Activated naive CD4-positive, alpha-beta T cell treated with anti-CD3 and anti-CD28 coated beads, Interleukin-2, amount 50 U/mL, for 16 hours (primary cell): Measurements from ENCODE around the gene PLPP2.
"Not testable (repeated sequence)": the region's sequence is repeated elsewhere in the genome, so short reads cannot be mapped to it uniquely, and the experiment has no call there.

Experiments used
- DNase-seq: peaks from one replicate; pipeline ENCODE4 v3.0.0-alpha.2; 2020

PLPP2 gene

GRCh38 chr19:262125-262524 is 29.1 kb downstream of the PLPP2 start:
- DNase-seq, result no peak

DNA sequence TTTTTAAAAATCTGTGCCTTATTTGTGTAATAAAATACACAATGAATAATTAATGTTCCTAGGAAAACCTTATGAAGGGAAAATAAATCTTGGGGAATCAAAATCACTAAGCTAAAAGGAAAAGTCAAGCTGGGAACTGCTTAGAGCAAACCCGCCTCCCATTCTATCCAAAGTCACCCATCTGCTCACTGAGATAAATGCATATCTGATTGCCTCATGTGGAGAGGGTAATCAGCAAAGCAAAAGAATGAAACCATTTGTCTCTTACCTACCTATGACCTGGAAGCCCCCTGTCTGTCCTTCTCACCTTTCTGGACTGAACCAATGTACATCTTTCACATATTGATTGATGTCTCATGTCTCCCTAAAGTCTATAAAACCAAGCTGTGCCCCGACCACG is 34.4 kb downstream of the PLPP2 start:
- DNase-seq, result not testable (repeated sequence)

GRCh38 chr19:252421-253186 is 38.6 kb downstream of the PLPP2 start:
- DNase-seq, result not testable (repeated sequence)

DNA sequence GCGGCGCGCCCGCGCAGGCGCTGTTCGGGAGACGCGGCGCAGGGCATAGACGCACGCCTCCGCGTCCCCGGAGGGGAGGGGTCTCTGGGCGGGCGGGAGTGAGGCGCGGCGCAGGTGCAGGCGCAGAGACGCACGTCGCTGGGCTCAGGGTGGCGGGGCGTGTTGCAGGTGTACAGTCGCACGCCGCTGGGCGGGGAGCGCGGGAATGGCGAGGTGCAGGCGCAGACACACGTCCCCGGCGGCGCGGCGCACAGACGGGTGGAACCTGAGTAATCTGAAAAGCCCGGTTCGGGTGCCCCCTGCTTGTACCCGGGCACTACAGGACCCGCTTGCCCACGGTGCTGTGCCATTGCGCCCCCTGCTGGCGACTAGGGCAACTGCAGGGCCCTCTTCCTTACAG is 44.7 kb downstream of the PLPP2 start:
- no peak for DNase-seq

DNA sequence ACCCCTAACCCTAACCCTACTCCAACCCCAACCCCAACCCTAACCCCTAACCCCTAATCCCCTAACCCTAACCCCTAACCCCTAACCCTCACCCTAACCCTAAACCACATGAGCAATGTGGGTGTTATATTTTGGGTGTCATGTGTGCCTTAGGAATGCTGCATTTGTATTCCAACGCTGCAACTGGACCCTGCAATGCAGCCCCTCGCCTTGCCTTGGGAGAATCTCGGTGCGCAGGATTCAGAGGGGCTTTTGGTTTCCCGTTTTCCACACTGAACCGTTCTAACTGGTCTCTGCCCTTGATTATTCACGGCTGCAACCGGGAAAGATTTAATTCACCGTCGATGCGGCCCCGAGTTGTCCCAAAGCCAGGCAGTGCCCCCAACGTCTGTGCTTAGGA is 45.3 kb downstream of the PLPP2 start:
- DNase-seq, result not testable (repeated sequence)

GRCh38 chr19:245457-245856 is 45.7 kb downstream of the PLPP2 start:
- no peak for DNase-seq
